HG02623 (cell line): Measurements from ENCODE around the gene DYNC1I1.

Experiments used
- ATAC-seq: cut with Tn5 transposase; IDR thresholded peaks from one replicate; pipeline ENCODE4 v1.9.1; 2021; ENCODE audit warnings: moderate library complexity; ENCODE audit not compliant: unreplicated experiment

Gene DYNC1I1

DNA sequence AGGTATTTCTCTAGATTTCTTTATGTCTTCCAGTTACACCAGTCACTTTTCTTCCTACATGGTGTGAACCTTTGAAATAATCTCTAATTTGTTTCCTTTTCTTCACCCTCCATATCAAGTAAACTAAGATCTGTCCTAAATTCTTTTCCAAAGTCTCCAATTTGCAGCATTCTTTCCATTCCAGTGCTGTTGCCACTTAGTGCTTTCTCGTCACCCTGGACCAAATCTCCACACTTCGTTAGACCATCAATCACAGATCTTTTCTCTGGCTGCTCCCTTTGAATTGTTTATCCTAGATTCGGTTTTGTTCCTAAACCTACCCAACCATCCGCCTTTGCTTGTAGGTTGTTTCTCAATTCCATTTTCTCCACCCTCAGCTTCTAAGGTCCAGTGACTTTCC lies 74.7 kb downstream of the DYNC1I1 start:
- ATAC-seq, result no peak

- ATAC-seq, result no peak
Measured at GRCh38 chr7:95859429-95859828, 87.1 kb downstream of the DYNC1I1 start.

- ATAC-seq, result no peak
Measured at GRCh38 chr7:95861041-95861440, 88.7 kb downstream of the DYNC1I1 start.

GRCh38 chr7:95863623-95864022 lies 91.3 kb downstream of the DYNC1I1 start:
- no peak for ATAC-seq

DNA sequence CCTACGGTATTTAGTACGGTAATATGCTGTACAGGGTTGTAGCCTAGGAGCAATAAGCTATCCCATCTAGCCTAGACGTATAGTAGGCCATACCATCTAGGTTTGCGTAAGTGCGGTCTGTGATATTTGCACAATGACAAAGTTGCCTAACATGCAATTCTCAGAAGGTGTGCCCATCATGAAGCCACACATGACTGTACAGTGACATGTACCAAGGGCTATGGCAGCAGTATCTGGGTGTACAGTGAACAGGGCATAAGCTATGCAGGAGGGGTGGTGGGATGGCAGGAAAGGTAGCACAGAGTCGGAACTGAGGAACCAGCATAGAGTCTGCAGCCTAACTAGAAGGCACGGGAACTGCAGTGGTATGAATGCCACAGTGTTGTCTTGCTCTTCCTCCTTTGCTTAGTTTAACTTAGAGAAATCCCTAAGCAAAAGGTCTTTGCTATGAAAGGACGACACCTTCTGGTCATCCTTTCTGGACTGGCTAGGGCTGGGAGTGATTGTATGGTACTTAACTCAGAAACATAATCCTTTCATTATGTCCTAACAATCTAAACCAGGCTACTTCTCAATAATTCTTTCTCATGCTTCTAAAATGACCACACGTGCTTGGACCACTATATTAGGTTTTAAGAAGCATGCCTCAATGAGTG lies 93.5 kb downstream of the DYNC1I1 start:
- no peak for ATAC-seq

GRCh38 chr7:95867309-95867708 lies 95.0 kb downstream of the DYNC1I1 start:
- peak; percentile 82 for ATAC-seq

GRCh38 chr7:95871075-95871848 lies 98.9 kb downstream of the DYNC1I1 start:
- ATAC-seq, result peak; percentile 43

DNA sequence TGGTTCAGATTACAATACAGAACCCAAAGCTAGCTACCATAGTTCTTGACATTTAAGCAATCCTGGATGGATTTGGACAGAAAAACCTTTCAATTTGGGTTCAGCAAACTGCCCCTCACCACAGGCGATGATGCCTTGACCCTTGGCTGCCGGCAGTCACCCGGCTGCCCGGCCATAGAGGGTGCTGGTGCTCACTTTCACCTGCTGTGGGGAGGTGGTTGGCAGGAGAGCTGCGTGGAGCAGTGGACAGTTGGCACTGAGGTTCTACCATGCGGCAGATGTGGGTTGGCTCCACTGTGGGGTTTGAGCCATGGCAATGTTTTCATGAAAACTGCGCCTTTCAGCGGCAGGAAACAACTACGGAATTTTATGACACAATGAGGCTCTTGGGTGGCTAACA lies 99.5 kb downstream of the DYNC1I1 start:
- ATAC-seq, result no peak

DNA sequence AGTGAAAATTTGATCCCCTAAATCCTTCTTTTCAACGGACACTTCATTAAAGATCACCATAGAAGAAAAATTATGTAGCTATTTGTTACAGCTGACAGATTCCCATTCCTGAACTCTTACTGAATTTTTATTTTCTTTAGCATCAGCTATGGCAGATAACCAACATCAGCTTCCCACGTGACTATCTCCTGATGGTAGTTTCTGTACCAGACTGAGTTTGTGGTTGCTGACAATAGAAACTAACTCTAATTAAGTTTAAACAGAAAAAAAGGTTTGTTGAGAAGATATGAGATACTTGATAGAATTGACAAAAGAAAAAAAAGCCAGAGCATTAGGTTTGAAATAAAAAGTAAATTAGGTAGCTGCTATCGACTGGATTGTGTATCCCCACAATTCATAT lies 101.8 kb downstream of the DYNC1I1 start:
- ATAC-seq, result no peak

GRCh38 chr7:95874541-95875265 lies 102.3 kb downstream of the DYNC1I1 start:
- no peak for ATAC-seq

DNA sequence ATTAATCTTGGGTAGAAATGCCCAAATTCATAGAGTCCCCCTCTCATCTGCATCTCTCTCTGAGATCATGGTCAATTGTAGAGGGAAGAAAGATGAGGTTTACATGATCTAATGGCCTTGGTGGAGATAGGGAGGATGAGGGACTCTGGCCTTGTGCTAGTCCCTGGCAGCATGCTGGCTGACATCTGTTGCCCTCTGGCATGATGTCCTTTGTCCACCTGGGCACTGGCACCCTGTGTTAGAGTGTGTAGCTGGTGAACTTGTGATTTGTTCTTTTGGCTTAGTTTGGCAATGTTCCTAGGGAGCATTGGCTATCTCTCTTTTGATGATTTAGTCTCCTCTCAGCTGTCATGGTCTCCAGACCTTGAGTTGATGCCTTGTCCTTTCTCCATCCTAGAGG lies 103.2 kb downstream of the DYNC1I1 start:
- ATAC-seq, result no peak

DNA sequence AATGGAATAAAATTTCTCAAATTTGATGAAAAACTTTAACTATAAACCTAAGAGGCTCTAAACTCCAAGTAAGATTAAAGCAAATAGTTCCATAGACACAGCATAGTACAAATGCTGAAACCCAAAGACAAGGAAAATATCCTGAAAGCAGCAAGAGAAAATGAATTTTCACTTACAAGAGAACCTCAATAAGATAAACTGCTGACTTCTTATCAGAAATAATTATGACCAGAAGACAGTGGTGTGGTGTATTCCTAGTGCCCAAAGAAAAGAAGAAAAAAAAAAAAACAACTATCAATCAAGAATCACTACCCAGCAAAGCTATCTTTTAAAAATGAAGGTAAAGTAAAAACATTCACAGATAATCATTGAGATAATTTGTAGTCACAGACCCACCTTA lies 106.3 kb downstream of the DYNC1I1 start:
- no peak for ATAC-seq

- no peak for ATAC-seq
Measured at GRCh38 chr7:95881597-95881996, 109.2 kb downstream of the DYNC1I1 start.

DNA sequence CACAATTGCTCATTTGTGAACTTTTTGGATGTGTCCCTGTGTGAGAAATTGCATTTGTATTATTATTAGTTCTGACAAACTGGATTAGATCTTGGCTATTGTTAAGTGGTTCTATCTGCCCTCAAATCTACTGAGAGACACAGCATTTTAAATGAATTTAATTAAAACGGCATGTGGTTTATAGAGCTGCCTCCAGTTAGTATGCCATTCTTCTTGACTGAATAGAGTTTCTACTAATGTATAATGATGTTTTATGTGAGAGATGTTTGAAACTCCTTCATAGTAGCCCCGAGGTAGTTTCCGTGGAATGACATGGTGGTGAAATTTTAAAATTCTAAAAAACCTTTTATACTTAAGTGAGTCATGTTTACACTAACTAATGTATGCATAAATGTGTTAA lies 110.9 kb downstream of the DYNC1I1 start:
- no peak for ATAC-seq

GRCh38 chr7:95886501-95887090 lies 114.2 kb downstream of the DYNC1I1 start:
- no peak for ATAC-seq

DNA sequence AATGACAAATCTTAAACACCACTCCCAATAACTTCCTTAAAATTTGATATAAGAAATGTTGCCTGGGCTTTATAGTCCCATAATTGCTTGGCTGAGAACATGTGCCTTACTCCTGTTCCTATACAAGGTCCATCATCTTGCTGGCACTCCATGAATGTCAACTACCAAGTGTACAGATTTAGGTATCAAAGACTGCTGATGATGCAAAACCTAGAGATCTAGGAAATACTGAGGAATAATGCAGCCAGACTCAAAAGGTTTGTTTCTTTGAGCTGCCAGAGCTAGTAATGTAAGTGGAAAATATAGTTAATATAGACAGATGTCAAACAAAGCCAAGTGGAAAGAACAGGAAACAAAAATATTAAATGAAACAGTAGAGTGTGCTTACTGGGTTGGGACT lies 121.1 kb downstream of the DYNC1I1 start:
- ATAC-seq, result no peak

- ATAC-seq, result no peak
Measured at GRCh38 chr7:95897557-95898251, 125.3 kb downstream of the DYNC1I1 start.

DNA sequence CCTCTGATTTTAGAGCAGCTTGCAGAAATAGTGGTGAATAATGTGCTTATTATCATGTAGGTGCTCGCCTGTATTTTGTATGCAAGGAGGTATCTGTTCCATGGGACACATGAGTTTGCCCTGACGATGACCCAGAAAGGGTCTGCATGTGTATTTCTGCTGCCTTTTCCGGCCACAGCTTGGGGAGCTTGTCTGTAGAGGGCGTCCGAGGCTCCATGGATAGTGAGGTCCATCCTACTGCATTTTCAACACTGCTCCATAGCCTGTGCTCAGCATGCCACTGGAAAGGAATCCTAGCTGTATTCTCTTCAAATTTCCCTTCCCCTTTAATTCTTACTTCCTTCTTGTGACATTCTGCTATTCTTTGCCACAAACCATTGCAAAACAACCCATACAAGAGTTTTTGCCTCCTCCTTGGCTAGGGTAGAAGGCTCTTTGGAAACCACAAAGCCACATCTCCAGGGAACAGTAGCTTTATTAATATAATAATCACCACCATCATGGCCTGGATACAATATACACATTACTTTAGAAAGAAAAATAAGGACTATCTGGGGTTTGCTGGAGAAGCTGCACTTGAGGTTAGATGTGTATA lies 127.7 kb downstream of the DYNC1I1 start:
- no peak for ATAC-seq

DNA sequence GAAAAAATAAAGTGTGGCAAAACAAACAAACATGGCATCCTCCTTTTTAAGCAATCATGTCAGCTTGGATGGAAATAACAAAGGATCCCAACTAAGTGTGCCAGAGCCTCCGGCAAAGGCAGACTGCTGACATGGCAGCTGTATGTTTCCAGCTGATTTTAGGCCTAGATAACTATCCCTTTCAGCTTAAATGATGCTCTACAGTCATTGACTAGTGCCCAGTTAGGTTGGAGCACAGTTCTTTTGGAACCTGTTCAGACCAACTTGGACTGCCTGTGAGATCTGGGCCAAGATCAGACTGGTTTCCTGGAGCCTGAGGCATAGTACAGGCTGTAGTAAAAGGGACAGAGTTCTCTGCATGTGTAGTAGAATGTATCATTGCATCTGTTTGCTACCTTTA lies 128.7 kb downstream of the DYNC1I1 start:
- ATAC-seq, result no peak

DNA sequence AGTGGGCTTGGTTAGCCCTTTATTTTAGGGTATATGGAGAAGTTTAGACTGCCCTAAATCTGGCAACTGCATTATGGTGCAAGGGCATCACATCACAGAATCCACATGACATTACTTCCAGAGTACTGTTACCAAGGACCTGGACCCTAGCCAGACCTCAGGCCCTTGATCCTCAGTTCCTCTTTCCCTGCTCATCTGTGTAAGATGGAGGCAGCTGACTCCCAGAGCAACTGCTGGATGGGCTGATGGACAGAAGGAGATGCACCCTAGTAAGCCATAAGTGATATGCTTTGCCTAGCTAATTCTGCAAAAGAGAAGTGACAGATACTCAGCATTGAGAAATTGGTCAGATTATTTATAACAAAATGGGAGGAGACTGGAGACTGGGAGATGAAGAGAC lies 131.7 kb downstream of the DYNC1I1 start:
- no peak for ATAC-seq

GRCh38 chr7:95905167-95905566 lies 132.8 kb downstream of the DYNC1I1 start:
- ATAC-seq, result no peak
